GM19455 (cell line): ENCODE measurements around the gene ACAD9.
"Not testable (repeated sequence)": the region's sequence is repeated elsewhere in the genome, so short reads cannot be mapped to it uniquely, and the experiment has no call there.

ENCODE experiments used
- ATAC-seq: cut with Tn5 transposase; IDR thresholded peaks from one replicate; pipeline ENCODE4 v1.9.1; 2021; ENCODE audit not compliant: unreplicated experiment

Gene ACAD9

DNA sequence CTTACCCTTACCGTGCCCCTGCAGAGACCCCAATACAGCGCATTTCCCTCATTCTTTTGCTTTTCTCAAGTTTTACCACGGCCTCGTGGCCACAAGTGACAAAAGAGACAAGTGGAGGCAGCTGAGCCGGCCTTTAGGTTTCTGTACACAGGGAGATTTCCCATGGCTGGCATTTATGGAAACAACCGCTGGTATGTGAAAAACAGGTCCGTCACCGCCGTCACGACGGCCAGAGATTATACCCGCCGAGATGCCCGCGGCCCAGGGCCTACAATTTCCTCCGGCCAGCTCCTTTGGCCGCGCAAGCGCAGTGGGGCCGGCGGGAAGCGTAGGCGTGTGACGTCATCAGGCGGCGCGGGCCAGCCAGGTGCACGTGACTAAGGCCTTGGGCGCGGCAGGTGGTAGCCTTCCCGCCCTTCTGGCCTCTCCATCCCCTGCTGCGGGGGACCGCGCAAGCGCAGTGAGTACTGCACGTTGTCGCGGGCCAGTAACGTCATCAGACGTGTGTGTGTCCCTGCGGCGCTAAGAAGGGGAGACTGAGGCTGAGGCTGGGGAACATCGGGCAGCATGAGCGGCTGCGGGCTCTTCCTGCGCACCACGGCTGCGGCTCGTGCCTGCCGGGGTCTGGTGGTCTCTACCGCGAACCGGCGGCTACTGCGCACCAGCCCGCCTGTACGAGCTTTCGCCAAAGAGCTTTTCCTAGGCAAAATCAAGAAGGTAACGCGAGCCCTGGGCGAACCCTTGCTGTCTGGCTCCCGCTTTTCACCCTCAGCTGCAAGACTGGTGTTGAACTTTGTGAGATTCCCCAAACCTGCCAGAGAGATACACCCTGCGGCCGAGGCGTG lies at the start of gene ACAD9:
Gene ACAD9 (plus strand): TSS at position 496 of the 845 bp plus-strand sequence. CDS start 72 bp downstream, at position 568.
- ATAC-seq: peak; percentile 82

DNA sequence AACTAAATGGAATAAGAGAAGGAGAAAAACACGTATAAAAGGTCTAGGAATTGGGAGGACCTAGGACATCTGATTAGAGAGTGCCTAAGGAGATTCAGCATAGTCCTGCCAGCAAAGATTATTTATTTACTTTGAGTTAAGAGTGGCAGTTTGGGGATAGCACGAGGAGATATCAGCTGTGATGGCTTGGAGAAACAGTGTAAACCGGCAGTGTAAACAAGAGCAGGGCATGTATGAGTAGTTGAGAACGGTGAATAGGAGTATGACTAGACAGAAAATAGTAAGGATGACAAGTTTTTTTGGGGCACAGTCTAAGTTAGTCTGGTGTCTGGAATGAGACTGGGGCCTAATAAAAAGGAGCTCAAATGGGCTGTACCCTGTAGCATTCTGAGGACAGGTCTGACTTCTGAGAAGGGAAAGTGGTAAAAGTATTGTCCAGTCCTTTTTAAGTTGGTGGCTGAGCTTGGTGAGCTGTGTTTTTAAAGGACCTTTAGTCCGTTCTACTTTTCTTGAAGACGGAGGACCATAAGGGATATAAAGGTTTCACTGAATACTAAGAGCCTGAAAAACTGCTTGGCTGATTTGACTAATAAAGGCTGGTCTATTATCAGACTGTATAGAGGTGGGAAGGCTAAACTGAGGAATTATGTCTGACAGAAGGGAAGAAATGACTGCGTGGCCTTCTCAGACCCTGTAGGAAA lies 49.3 kb upstream of the ACAD9 start:
- not testable (repeated sequence) for ATAC-seq

DNA sequence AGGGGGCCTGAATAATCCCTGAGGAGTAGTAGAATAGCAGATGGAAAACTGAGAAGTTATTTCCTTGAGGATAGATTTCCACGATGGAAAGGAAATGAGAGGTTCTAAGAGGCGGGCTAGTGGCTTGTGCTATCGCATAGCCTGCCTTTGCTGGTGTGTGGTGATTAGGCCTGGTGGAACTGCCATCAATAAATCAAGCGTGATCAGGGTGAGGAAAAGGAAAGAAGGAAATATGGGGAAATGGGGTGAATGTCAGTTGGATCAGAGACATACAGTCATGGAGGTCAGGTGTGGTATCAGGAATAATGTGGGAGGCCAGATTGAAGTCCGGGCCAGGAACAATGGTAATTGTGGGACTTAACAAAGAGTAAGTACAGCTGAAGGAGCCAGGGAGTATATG lies 48.7 kb upstream of the ACAD9 start:
- not testable (repeated sequence) for ATAC-seq

DNA sequence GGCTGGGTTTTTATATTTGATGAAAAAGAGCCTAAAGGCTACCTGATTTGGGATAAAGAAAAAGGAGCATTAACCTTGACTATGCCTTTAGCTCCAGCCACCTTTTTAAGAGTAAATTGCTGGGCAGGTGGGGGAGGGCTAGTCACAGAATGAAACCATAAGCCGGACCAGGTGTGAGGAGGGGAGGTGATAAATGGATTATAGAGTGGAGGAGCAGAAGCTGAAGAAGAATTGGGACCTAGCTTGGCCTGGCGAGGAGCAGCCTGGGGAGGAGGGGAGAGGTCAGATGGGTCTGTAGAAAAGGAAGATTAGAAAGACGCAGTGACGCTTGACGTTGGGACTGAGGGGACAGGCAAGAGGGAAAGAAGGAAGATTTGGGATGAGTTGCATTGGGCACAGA lies 46.4 kb upstream of the ACAD9 start:
- ATAC-seq: not testable (repeated sequence)

DNA sequence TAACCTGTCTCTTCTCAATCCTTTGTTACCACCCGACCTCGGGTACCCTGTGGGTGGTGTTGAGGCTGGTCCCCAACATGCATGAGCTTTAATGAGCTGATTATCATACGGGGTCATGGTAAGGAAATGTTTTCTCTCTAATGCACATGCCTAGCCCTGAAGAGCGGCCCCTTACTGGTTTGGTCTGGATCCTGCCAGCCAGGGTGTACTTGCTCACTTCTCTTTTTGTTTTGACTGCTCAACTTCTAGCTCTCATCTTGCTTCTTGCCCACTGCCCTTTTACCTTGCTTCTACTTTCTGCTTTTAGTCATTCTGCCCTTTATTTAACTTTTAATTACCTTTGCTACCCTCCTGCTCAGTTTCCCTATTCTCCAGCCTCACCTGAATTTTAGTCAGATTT lies 44.3 kb upstream of the ACAD9 start:
- ATAC-seq: no peak

DNA sequence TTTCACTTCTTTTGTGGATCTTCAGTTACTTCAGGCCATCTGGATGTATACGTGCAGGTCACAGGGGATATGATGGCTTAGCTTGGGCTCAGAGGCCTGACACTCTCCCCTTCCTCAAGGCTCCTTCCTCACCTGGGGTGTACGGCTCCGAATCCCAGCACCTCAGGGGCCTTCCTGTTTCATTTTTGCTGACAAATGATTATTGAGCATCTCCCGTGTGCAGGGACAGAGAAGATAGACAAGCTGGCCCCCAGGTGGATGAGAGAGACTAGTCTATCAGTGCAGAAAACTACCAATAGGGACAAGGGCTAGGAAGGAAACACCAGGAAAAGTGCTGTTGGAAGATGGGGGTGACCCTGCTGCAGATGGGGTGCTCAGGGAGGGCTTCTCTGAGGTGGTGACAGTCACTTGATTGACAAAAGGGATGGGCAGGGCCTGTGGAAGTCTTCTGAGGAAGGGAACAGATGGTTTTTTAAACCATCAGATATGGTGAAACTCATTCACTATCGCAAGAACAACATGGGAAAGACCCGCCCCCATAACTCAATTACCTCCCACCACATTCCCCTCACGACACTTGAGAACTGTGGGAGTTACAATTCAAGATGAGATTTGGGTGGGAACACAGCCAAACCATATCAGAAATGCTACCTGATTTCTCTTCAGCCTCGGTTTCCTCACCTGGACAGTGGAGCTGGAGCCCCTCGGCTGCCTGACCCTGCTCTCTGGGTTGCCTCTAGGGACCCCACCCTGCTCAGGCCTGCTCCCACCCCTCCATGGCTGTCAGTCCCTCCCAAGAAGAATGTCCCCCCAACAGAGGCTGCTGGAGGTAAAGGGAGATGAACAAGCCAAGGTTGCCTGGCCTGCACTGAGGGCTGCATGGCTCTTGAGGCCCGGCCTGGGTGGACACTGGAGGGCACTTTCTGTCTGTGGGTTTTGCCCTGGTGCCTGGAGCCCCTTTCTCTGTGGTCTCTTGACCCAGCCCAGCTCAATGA lies 37.2 kb upstream of the ACAD9 start:
- no peak for ATAC-seq

DNA sequence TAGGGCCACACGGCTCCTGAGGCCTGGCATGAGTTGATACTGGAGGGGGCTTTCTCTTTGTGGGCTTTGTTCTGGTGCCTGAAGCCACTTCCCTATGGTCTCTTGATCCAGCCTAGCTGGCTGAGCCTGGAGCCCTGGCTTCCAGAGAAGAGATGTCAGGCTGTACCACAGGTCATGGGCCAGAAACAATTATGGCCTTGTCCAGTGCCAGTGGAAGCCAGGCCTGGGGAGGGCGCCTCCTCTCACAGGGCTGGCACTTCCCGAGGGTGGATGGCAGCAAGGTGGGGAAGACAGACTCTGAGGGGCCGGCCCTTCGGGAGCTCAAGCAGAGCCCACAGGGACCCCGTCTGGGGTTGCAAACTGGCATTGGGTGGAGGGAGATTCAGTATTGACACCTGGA lies 34.9 kb upstream of the ACAD9 start:
- no peak for ATAC-seq

DNA sequence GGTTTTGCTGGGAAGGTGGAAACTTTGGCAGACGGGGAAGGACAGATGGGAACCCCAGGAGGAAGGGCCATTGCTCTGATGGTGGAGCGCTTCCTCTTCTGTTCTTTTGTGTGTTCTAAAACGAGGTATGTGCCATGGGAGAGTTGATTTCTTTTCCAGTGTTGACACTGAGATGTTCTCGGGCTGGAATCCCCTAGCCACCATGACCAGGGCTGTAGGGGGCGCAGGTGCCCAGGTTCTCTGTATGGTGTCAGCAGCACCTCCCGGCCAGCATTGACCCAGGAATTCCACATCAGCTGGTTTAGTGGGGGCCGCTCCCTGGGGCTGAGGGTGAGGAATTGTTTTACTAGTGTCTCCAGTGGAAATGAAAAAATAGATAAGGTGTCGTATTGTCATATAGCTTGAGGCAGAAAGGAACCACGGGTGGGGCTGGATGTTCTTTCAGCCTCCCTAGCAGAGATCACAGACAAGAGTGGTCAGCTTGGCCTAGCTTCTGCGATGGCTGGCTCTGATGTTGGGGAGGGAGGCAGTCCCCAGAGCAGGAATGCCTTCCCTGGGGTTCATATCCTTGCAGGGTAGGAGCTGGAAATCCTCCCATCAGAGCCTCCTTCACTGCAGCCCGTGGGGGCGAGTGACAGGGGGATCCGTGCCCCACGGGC lies 34.2 kb upstream of the ACAD9 start:
- peak; percentile 14 for ATAC-seq

DNA sequence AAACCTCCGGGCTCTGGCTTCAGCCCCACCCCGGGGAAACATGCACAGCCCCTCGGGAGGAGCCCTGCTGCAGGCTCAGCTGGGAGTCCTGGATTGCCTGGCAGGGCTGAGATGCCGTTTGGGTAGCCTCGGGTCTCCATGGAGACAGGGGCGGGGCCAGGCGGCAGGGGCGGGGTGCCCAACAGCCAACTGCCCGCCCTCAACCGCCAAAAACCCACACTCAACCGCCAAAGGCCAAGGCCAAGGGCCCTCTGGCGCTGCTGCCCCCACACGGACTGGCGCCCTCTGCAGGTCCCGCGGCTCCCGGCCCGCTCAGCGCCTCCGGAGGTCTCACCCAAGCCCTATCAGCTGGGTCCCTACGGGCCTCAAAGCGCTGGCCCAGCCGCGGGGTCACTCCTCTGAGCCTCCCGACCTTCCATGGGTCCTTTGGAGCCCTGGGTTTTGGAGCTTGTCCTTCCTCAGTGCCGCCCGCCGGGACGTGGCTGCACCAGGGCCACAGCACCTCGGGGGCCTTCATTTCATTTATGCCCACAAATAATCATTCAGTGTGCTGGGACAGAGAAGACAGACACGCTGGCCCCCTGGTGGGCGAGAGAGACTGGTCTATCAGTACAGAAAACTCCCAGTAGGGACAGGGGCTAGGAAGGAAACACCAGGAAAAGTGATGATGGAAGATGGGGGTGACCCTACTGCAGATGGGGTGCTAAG lies 33.5 kb upstream of the ACAD9 start:
- peak; percentile 74 for ATAC-seq

DNA sequence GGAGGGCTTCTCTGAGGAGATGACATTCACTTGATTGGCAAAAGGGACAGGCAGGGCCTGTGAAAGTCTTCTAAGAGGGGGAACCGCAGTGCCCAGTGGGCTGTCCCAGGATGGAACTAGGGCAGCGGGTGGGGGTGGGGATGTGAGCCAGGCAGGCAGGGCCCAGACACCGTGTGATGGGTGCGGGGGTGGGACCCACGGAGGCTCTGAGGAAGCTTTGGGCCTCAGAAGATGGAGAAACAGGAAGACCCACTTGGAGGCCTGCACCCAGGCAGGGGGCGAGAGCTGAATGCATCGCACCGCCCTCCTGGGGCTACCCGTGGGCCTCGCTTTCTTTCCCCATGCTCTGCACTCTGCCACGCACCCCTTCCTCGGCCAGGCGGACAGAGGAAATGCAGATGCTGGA lies 32.9 kb upstream of the ACAD9 start:
- ATAC-seq: no peak

DNA sequence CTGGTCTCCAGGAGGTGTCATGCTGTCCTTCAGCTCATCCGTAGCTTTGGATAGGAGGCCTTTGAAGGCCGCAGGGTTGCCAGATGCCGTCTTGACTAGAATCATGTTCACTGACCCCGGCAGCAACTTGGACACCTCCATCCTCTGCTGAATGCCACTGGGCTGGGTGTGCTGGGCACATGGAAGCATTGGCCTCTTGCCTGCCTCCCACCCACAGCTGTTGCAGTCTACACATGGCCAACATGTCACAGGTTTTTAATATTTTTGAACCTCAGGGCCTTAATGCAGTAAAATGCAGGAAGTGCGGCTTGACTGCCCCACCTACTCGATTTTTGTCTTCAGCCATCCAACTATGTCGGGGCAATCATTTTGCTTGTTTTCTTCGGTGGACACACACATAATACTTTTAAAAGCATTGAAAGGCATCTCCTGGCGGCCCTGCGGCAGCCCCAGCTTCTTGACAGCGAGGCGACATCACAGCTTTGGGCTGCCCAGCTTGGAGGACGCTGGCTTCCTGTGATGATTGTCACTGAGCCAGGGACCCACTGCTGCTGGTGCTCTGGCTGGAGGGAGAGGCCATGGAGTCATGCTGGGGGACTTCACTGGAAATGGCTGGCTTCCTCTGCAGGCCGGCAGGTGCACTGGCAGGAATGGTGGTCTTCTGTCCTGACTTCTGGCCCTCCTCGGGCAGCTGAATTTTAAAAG lies 31.6 kb upstream of the ACAD9 start:
- ATAC-seq: no peak

DNA sequence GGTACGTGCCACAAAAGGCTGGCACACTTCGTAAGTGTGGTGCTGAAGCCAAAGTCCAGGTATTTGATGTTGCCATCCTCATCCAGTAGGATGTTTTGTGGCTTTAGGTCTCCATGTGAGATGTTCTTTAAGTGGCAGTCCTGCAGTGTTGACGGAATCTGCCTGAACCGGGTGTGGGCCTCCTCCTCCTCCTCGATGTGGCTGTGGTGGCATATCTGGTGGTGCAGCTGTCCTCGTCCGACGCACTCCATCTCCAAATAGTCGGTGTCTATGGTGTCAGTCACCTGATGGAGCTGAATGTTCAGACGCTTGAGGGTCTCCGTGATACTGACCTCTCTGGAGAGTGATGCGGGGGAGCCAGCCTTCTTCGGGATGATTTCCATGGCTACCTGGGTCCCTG lies 30.5 kb upstream of the ACAD9 start:
- ATAC-seq: no peak

DNA sequence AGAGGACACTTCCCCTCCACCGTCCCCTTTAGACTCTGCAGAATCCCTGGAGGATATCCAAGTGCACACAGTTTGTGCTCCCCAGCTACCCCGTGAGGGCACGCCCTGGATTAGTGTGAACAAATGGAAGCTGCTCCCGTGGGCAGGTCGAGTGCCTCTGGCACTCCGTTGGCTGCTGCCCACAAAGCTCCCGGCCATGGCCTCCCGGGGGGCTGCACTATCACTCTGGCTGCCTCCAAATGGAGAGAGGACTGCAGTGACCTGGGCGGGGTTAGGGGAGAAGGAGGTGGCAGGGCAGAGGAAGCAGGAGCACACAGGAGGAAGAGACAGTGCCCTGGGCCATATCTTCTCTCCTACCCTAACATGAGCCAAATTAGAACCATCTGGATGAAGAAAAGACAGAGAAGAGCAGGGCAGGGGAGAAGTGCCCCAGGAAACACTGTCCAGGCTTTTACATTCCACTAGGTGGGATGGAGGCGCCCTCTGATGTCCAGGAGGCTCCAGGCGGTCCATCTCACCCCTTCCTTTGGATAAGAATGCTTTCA lies 29.4 kb upstream of the ACAD9 start:
- ATAC-seq: no peak

DNA sequence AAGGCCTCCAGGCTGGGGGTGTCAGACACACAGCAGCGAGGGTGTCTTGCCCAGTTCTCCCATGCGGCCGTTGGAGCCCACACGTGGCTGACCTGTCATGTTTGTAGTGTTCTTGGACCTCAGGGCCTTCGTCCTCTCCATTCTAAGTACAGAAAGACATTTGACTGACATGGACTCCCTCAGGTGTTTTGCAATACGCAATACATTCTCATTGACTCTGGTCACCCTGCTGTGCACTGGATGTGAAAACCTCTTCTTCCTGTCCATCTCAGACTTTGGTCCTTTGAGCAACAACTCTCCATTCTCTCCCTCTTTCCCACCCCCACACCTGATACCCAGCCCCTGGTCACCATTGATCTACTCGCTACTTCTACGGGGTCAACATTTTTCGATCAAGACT lies 28.9 kb upstream of the ACAD9 start:
- no peak for ATAC-seq

DNA sequence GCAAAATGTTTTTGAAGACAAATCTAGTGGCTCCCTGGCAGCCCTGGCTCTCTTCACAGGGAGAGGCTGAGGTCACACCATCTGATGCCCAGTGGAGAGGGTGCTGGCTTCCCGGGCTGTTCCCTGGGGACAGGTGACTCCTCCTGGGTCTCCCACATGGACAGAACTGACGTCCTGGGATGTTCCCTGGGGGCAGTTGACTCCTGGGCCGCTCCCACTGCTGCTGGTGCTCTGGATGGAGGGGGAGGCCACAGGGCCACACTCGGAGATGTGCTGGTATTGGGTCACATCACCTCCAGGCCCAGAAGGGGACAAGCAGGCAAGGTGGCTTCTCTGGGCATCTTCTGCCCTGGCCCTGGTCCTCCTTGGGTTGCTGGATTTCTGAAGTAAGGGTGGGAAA lies 27.8 kb upstream of the ACAD9 start:
- ATAC-seq: no peak

DNA sequence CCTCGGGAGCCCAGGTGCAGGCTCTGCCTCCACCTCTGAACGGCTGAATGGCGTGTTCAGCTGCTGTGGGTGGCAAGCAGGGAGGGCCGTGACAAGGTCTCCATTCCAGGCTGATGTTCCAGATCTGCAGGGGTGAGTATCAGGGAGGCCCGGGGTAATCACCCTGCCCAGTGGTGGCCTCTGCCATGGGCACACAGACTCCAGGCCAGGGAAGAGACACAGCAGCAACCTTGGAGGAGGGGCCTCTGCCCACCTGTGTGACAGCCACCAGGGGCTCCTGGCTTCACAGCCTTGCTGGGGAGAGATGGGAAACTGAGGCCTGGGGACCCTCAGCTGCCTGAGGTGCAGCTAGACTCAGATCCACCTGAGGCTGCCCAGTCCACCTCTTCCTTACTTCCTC lies 25.6 kb upstream of the ACAD9 start:
- no peak for ATAC-seq

DNA sequence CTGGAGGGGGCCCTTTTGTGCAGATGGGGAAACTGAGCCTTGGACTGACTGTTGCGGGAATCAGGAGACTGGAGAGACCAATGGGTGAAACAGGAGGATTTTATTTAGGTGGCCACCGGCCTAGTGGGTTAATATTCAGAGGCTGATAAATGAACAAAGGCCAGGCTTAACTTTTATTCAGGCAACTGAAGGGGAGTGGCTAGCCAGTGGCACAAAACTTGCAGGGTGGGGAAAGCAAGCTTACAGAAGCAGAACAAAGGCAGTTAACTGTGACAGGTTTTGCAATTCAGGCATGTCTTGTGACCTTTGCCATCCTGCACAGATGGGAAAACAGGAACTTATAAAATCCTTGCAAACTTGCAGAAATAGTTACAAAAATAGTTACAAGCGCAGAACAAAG lies 24.9 kb upstream of the ACAD9 start:
- no peak for ATAC-seq

DNA sequence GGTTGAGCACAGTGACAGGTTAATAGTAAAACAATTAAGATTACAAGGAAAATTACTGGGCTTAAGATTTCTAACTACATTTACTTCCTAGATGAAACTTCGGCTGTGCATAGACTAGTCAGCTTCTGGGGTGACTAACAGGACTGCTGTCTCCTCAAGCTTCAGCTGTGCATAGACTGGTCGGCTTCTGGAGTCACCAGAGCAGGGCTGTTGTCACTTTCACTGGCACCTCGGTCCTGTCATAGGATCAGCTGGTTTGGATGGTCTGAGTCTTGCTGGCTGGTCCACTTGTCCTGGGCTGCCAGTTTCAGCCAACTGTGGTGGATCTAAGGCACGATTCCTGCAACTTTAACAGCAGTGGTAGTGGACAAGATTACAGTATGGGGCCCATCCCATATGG lies 23.9 kb upstream of the ACAD9 start:
- ATAC-seq: no peak

DNA sequence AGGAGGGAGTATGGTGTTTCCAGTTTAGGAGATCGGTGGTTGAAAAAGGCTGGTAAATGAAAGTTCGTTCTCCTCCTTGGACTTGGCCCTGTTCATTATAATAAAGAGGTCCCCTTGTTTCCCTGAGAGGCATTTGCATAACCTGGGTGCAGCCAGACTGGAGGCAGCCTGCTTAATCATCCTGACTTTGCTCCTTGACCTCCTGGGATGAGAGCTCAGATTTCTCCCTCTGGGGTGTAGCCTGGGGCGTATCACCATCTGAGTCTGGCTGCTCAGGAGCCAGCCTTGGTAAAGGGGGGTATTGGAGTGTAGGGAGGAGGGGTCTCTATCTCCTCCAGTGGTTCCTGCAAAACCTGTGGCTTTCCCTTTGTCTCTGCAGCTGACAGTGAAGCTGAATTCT lies 21.3 kb upstream of the ACAD9 start:
- no peak for ATAC-seq
